GM18511 (cell line): Measurements from ENCODE around the gene ADGRA3.

Experiments
- ATAC-seq: cut with Tn5 transposase; IDR thresholded peaks from one replicate; pipeline ENCODE4 v1.9.1; 2021; ENCODE audit warnings: mild to moderate bottlenecking, moderate library complexity; ENCODE audit not compliant: unreplicated experiment

Gene ADGRA3

GRCh38 chr4:22515888-22516541, at the start of gene ADGRA3:
Gene ADGRA3, minus strand, starts transcription at chr4:22516066. Its CDS starts 282 bp downstream, at chr4:22515784.
- no peak for ATAC-seq

GRCh38 chr4:22556495-22556894, 40.6 kb upstream of the ADGRA3 start:
- no peak for ATAC-seq

- ATAC-seq: no peak
Measured at GRCh38 chr4:22554670-22555069, 38.8 kb upstream of the ADGRA3 start.

GRCh38 chr4:22553560-22553959, 37.7 kb upstream of the ADGRA3 start:
- ATAC-seq: no peak

GRCh38 chr4:22552812-22553211, 36.9 kb upstream of the ADGRA3 start:
- no peak for ATAC-seq

GRCh38 chr4:22551550-22551949, 35.7 kb upstream of the ADGRA3 start:
- no peak for ATAC-seq

GRCh38 chr4:22546299-22546698, 30.4 kb upstream of the ADGRA3 start:
- no peak for ATAC-seq

GRCh38 chr4:22539251-22539650, 23.4 kb upstream of the ADGRA3 start:
- ATAC-seq: no peak

GRCh38 chr4:22537864-22538263, 22.0 kb upstream of the ADGRA3 start:
- ATAC-seq: no peak

- ATAC-seq: no peak
Measured at GRCh38 chr4:22534374-22534773, 18.5 kb upstream of the ADGRA3 start.

GRCh38 chr4:22532896-22533295, 17.0 kb upstream of the ADGRA3 start:
- ATAC-seq: no peak

GRCh38 chr4:22532117-22532516, 16.3 kb upstream of the ADGRA3 start:
- ATAC-seq: no peak

GRCh38 chr4:22531311-22532019, 15.6 kb upstream of the ADGRA3 start:
- ATAC-seq: no peak

GRCh38 chr4:22524895-22525294, 9.0 kb upstream of the ADGRA3 start:
- ATAC-seq: no peak

- ATAC-seq: no peak
Measured at GRCh38 chr4:22522706-22523501, 7.0 kb upstream of the ADGRA3 start.

- no peak for ATAC-seq
Measured at GRCh38 chr4:22522206-22522605, 6.3 kb upstream of the ADGRA3 start.

GRCh38 chr4:22521240-22521639, 5.4 kb upstream of the ADGRA3 start:
- ATAC-seq: no peak

- no peak for ATAC-seq
Measured at GRCh38 chr4:22515145-22515887, 550 bp downstream of the ADGRA3 start.

- ATAC-seq: no peak
Measured at GRCh38 chr4:22514481-22514880, 1.4 kb downstream of the ADGRA3 start.

GRCh38 chr4:22514001-22514400, 1.9 kb downstream of the ADGRA3 start:
- ATAC-seq: no peak

- no peak for ATAC-seq
Measured at GRCh38 chr4:22512306-22512705, 3.6 kb downstream of the ADGRA3 start.
